T-helper 9 cell (primary cell): ENCODE results near the gene KIR3DL3.
"Not testable (repeated sequence)": the region's sequence is repeated elsewhere in the genome, so short reads cannot be mapped to it uniquely, and the experiment has no call there.

Source experiments
- DNase-seq: peaks from one replicate; pipeline ENCODE4 v3.0.0-alpha.2; 2020
- total RNA-seq, 2 donors: gene quantifications; one replicate each; lab custom pipeline; 2026; lab: John Stamatoyannopoulos, UW

The KIR3DL3 gene
- total RNA-seq, result 0 to 0.07 reads per million in 2 donors

GRCh38 chr19:54724142-54724541 is at the start of gene KIR3DL3:
Gene KIR3DL3 (plus strand): TSS chr19:54724442. CDS start chr19:54724497, 55 bp downstream.
- no peak for DNase-seq

- DNase-seq, result not testable (repeated sequence)
These were observed 47.9 kb upstream of the KIR3DL3 start for GRCh38 chr19:54676210-54676834.

- DNase-seq, result no peak
These were observed 47.0 kb upstream of the KIR3DL3 start for GRCh38 chr19:54677217-54677616.

GRCh38 chr19:54681596-54681995 is 42.6 kb upstream of the KIR3DL3 start:
- not testable (repeated sequence) for DNase-seq

GRCh38 chr19:54682306-54682856 is 41.9 kb upstream of the KIR3DL3 start:
- DNase-seq, result no peak

DNA sequence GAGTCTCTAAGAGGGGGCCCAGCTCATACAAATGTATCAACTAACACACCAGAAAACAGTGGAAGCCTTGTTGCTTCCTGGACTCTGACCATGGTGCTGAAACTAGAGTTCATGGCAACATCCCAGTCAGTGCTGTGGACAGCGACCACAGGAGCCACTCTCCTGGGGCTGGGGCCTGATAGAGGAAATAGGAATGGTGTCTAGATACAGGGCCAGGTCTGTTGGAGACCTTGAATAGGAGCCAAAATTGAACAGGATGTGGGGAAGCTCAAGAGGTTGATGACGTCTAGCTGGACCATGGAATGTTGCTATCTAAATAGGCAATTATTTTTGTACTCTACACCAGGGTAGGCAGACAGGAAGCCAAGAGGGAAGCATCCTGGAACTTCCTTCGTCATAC is 39.7 kb upstream of the KIR3DL3 start:
- DNase-seq, result no peak

DNA sequence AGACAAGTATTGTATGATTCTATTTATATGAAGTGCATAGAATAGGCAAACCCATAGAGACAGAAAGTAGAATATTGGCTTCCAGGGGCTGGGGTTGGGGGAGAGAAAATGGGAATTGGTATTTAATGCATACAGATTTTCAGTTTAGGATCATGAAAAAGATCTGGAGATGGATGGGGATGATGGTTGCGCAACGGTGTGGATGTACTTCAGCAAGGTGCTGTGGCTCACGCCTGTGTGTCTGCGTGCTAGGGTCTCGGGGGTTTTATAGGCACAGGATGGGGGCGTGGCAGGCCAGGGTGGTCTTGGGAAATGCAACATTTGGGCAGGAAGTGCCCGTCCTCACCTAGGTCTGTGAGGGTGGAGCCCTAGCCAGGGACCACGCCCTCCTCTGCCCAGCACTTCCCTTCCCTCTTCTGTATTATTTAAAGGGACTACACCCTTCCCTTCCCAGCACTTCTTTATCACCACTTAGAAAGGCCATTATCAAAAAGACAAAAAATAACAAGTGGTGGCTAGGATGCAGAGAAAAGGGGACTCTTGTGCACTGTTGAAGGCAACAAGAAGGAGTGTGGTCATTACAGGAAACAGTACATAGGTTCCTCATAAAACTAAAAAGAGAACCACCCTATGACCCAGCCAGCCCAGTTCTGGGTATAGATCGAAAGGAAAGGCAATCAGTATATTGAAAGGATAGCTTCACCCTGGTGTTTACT is 32.5 kb upstream of the KIR3DL3 start:
- no peak for DNase-seq

- DNase-seq, result no peak
These were observed 32.0 kb upstream of the KIR3DL3 start for GRCh38 chr19:54692298-54692615.

GRCh38 chr19:54694648-54695047 is 29.6 kb upstream of the KIR3DL3 start:
- no peak for DNase-seq

DNA sequence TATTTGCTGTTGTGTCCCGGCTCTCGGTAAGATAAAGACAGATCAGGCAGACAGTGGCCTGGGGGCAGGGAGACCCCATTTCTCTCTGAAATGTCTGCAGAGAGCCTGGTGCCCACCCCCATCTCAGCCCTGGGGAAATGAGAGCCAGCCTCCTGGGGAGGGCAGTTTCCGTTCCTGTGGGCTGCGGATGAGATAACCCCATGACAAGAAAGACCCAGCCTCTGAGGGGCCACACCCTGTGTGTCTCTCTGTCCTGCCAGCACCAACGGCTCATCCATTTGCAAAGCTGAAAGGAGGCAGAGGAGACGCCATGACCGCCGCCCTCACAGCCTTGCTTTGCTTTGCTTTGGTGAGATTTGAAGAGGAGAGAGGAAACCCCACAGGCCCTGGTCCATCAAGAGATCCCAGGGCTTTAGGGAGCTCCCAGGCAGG is 28.1 kb upstream of the KIR3DL3 start:
- DNase-seq, result no peak

DNA sequence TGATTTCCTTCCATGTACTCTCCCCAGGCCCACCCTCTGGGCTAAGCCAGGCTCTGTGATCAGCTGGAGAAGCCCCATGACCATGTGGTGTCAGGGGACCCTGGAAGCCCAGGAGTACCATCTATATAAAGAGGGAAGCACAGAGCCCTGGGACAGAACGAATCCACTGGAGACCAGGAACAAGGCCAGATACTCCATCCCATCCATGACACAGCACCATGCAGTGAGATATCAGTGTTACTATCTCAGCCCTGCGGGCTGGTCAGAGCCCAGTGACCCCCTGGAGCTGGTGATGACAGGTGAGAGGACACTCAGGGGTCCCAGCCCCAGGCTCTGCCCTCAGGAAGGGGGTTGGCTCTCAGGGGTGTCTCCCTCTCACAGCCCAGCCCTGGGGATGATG is 27.5 kb upstream of the KIR3DL3 start:
- DNase-seq, result no peak

- DNase-seq, result not testable (repeated sequence)
These were observed 26.5 kb upstream of the KIR3DL3 start for GRCh38 chr19:54697716-54698115.

DNA sequence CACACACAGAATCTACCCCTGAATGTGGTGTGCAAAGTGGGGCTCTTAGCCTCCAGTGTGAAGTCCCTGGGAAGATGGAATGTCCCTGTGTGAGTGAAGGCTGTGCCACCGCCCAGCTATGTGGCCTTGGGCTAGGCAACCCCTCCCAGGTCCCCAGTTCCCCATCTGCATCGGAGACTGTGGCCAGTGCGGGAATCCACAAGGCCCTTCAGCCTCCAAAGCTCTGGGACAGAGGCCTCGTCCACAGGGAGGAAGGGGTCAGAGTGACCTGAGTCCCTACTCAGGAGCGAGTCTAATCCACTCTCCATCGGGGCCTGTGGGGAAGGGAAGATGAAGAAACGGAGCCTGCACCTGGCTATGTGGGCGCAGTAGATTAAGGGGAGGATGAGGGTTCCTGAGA is 19.3 kb upstream of the KIR3DL3 start:
- no peak for DNase-seq

DNA sequence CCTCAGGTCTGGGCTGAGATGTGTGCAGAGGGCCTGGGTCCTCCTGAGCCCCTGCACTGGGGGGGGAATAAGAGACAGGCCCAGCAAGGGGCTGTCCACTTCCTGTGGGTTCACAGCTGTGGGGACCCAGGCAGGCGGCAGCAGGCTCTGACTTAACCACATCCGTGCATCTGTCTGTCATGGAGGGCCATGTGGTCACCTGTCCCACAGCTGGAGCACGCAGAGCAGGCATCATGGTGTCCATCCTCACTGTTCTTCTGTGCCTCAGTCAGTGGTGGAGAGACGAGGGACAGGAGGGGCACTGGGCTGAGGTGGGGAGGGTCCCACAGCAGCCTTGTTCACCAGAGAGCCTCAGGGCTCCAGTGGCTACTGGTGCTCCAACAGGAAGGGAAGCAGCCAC is 16.3 kb upstream of the KIR3DL3 start:
- no peak for DNase-seq

- no peak for DNase-seq
These were observed 15.5 kb upstream of the KIR3DL3 start for GRCh38 chr19:54708781-54709180.

- no peak for DNase-seq
These were observed 14.9 kb upstream of the KIR3DL3 start for GRCh38 chr19:54709212-54709948.

GRCh38 chr19:54709956-54710355 is 14.3 kb upstream of the KIR3DL3 start:
- DNase-seq, result not testable (repeated sequence)

- no peak for DNase-seq
These were observed 402 bp downstream of the KIR3DL3 start for GRCh38 chr19:54724644-54725043.

GRCh38 chr19:54725321-54725720 is 1.1 kb downstream of the KIR3DL3 start:
- no peak for DNase-seq

DNA sequence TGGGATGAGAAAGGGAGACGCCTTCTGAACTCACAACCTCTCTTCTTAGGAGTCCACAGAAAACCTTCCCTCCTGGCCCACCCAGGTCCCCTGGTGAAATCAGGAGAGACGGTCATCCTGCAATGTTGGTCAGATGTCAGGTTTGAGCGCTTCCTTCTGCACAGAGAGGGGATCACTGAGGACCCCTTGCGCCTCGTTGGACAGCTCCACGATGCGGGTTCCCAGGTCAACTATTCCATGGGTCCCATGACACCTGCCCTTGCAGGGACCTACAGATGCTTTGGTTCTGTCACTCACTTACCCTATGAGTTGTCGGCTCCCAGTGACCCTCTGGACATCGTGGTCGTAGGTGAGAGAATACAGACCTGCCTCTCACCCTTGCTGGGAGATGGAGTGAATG is 3.3 kb downstream of the KIR3DL3 start:
- DNase-seq, result no peak

DNA sequence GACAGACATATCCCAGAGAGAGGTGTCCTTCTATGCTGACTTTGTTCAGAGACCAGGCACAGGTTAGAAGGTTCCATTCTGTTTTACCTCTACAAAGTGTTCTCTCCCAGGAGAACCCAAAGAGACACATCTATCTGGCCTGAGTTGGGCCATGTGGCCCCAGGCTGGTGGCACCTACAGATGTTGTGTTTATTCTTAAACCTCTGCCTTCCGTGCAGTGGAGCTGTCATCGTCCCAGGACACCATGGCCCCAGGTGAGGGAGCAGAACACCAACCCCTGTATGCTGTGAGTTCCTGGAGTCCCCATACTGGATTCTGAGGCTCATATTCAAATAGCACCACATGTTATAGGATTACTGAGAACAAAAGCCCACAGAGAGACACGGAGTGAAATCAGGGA is 3.9 kb downstream of the KIR3DL3 start:
- DNase-seq, result no peak

DNA sequence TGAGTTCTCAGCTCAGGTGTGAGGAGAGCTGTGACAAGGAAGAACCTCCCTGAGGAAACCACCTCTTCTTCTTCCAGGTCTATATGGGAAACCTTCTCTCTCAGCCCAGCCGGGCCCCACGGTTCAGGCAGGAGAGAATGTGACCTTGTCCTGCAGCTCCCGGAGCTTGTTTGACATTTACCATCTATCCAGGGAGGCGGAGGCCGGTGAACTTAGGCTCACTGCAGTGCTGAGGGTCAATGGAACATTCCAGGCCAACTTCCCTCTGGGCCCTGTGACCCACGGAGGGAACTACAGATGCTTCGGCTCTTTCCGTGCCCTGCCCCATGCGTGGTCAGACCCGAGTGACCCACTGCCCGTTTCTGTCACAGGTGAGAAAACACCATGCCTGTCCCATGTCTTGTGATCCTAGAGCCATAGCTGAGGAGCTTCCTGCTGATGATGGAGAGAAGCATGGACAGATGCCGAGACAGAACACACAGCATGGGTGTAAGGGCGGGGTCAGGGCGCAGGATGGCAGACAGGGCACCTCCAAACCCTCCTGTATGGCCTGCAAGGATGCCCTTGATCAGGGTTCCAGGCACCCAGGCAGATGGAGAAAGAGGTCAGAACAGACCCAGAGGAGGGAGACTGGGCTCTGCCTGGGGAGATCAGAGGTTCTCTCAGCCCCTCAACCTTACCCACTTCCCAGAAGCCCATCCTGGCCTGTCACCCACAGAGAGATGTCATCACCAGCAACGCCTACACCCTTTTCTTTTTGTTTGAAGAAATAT is 5.4 kb downstream of the KIR3DL3 start:
- DNase-seq, result no peak

GRCh38 chr19:54731191-54731590 is 6.9 kb downstream of the KIR3DL3 start:
- DNase-seq, result no peak
